GM12891 (cell line): Measurements from ENCODE around the gene DCLK1.

Experiments
- DNase-seq: peaks from one replicate; pipeline ENCODE4 v3.0.0; 2011; ENCODE audit warnings: low spot score; ENCODE audit not compliant: insufficient read length
- FAIRE-seq: peaks from 2 replicates; lab custom pipeline; 2011; peaks lifted over from hg19 to GRCh38; lab: Jason Lieb, UNC
- PAX5 ChIP-seq: IDR thresholded peaks from 2 replicates; pipeline ENCODE4 v1.6.1; 2011; ENCODE audit warnings: low read length, moderate library complexity, mild to moderate bottlenecking; ENCODE audit not compliant: insufficient read depth, severe bottlenecking
- POLR2A ChIP-seq: IDR thresholded peaks from 2 replicates; pipeline ENCODE4 v1.6.1; 2011; ENCODE audit warnings: low read depth, low read length, control low read depth
- POLR2AphosphoS5 ChIP-seq: IDR thresholded peaks from 2 replicates; pipeline ENCODE4 v1.6.1; 2011; ENCODE audit warnings: low read depth, low read length, control low read depth
- POU2F2 ChIP-seq: IDR thresholded peaks from 2 replicates; pipeline ENCODE4 v1.6.1; 2011; ENCODE audit warnings: low read depth, mild to moderate bottlenecking, control low read depth, low read length, moderate library complexity
- SPI1 ChIP-seq: IDR thresholded peaks from 2 replicates; pipeline ENCODE4 v1.6.1; 2011; ENCODE audit warnings: low read depth, low read length, control low read depth
- TAF1 ChIP-seq: IDR thresholded peaks from 2 replicates; pipeline ENCODE4 v1.6.1; 2011; ENCODE audit warnings: low read depth, low read length, control low read depth

The DCLK1 gene

GRCh38 chr13:35887115-35887666 is 244.0 kb downstream of the DCLK1 start:
- TF ChIP-seq POU2F2 (no peak), TAF1 (no peak), POLR2A (no peak), POLR2AphosphoS5 (no peak), PAX5 (no peak), SPI1 (no peak)
- DNase-seq (no peak), FAIRE-seq (no peak)

DNA sequence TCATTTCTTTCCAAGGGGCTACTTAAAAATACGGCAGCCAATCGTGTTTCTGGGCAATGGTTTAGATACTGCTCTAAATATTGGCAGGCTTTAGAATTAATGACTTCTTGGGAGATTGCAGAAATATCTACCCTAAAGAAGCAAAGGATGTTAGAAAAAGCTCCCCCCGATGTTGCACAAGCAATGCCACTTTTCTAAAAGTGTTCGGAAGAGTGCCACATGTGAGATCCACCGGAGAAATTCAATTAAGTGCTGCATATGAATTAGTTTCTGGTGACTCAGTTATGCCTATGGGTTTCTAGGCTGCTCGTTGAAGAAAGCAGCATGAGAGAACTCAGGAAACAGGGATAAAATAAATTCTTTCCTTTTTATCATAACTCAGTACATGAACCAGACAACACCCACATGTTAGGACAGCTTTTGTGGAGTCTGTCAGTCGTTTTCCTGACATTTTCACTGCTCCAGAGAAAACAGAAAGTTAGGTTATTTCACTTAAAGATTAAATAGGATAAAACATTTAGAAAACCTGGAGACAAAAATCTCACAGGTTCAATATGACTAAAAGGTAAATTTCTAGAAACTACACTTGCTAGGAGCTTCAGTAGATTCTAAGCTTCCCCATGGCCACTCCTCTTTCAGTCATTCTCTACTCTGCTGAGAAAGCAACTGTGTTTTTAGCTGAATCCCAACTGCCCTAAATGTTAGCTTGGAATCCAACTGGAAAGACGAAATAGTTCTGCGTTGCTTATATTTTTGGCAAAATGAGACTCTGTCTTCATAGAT is 244.7 kb downstream of the DCLK1 start:
- no peak for DNase-seq
- TF ChIP-seq POLR2A, result no peak
- no peak for TF ChIP-seq TAF1
- no peak for TF ChIP-seq POU2F2
- no peak for TF ChIP-seq POLR2AphosphoS5
- TF ChIP-seq PAX5, result no peak
- no peak for TF ChIP-seq SPI1
- FAIRE-seq, result no peak

DNA sequence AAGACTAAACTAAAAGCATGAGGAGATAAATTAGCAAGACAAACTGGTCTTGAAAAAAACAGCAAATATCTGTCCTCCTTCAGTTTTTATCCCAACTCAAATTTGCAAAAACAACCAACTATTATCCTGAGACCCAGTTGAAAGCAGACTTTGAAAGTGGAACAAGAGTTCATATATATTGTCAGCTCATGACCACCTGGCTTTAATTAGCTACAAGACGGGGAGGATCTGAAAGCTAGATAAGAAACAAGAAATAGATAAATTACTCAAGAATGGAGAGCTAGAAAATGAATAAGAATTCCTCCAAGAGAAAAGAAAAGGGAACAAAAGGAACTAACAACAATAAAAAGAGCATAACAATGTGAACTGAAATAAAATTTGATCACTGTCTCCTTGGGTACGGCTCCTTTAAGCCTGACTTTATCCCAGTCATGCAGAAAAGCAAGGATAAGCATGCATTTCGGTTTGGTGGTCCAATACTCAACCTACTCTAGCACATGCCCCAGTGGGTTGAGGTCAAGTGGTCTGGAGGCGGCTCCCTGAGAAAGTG is 246.9 kb downstream of the DCLK1 start:
- no peak for FAIRE-seq
- DNase-seq, result no peak
- TF ChIP-seq POU2F2 (no peak), POLR2AphosphoS5 (no peak), PAX5 (no peak), SPI1 (no peak), TAF1 (no peak), POLR2A (no peak)

- TF ChIP-seq PAX5, result no peak
- TF ChIP-seq TAF1, result no peak
- no peak for TF ChIP-seq POLR2AphosphoS5
- no peak for TF ChIP-seq POU2F2
- TF ChIP-seq SPI1, result no peak
- no peak for TF ChIP-seq POLR2A
- no peak for FAIRE-seq
- no peak for DNase-seq
Measured at GRCh38 chr13:35882722-35883497, 248.3 kb downstream of the DCLK1 start.

- DNase-seq (no peak), FAIRE-seq (no peak)
- TF ChIP-seq TAF1 (no peak), PAX5 (no peak), POLR2A (no peak), POLR2AphosphoS5 (no peak), SPI1 (no peak), POU2F2 (no peak)
Measured at GRCh38 chr13:35881360-35881759, 249.8 kb downstream of the DCLK1 start.

DNA sequence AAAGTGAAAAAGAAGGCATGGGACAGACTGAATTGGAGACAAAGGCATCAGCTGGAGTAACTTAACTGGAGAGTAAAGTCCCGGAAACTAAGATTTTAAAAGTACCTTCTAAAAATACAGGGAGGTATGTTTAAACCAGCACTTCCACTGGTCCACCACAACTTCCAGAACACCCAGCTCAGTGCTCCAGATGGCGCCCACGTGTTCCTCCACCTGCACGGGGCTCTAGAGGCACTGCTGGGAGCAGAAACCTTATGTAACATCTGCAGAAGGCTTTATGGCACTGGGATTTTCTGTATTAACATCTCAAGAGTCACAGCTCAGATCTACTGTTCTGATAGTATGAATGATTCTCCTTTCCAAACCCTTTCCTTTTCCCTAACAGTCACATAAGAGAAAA is 252.1 kb downstream of the DCLK1 start:
- FAIRE-seq (no peak), DNase-seq (no peak)
- TF ChIP-seq POLR2AphosphoS5 (no peak), TAF1 (no peak)

- TF ChIP-seq TAF1 (no peak), POLR2AphosphoS5 (no peak), POU2F2 (no peak), SPI1 (no peak), PAX5 (no peak), POLR2A (no peak)
- no peak for DNase-seq
- no peak for FAIRE-seq
Measured at GRCh38 chr13:35876601-35877000, 254.6 kb downstream of the DCLK1 start.

DNA sequence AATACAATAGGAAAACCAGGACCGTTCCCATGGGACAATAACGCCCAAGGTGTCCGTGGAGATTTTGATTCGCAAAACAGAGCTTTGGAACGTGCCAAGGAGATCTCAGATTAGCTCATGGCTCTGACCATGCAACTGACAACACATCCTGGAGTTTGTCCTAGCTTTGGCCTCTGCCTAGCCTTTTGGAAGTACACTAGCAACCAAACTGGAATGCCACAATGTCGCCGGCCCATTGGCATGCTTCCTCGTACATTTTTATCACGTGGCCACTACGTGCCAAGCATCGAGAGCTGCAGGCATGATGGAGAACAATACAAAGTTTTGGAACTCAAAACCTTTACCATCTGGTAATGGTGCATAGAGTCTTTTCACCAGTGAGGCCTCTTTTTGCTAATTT is 256.5 kb downstream of the DCLK1 start:
- TF ChIP-seq PAX5, result no peak
- TF ChIP-seq POLR2A, result no peak
- no peak for TF ChIP-seq SPI1
- TF ChIP-seq TAF1, result no peak
- no peak for TF ChIP-seq POU2F2
- TF ChIP-seq POLR2AphosphoS5, result no peak
- no peak for FAIRE-seq
- DNase-seq, result no peak

- DNase-seq, result no peak
- TF ChIP-seq POLR2AphosphoS5 (no peak), POU2F2 (no peak), POLR2A (no peak), TAF1 (no peak), SPI1 (no peak), PAX5 (no peak)
- FAIRE-seq, result no peak
Measured at GRCh38 chr13:35872369-35872768, 258.8 kb downstream of the DCLK1 start.
